IMR-90 (cell line): ENCODE data around the gene CD46. TPM values are rescaled to one million over a fixed set of nuclear protein-coding genes. Genes with fewer than 3 reads are reported as not detected.

Experiments
- ATAC-seq: fragments of 200-7000 bp; cut with Tn5 transposase; 2 replicates; pipeline ENCODE4 v1.9.1; 2020; ENCODE audit warnings: low read depth, mild to moderate bottlenecking, moderate library complexity
- BruUV-seq: library from RNA; stranded (reverse); fragments of 400-500 nt; replicated peaks from 2 replicates; lab custom pipeline; 2021; lab: Mats Ljungman, UMichigan
- CTCF ChIA-PET: fragments of 300-600 bp; formaldehyde crosslinking; extraction: SDS; loops from one replicate; lab custom pipeline; 2021; ENCODE audit warnings: antibody characterized with exemption; lab: Yijun Ruan, JAX
- POLR2A ChIA-PET: fragments of 300-600 bp; sonication (Branson Sonifier 250); formaldehyde crosslinking; loops from one replicate; lab custom pipeline; 2022; ENCODE audit warnings: antibody characterized with exemption; ENCODE audit not compliant: unreplicated experiment; lab: Charles Lee
- DNase-seq: peaks from one replicate; pipeline ENCODE4 v3.0.0; 2013
- H2AFZ ChIP-seq: replicated peaks from 2 replicates; pipeline ENCODE3; 2013; ENCODE audit warnings: low read length, mild to moderate bottlenecking; ENCODE audit not compliant: poor library complexity
- H2AK5ac ChIP-seq: 2 replicates; pipeline ENCODE4 v1.6.1; 2013; ENCODE audit warnings: low read depth, low read length, inconsistent platforms
- H2AK9ac ChIP-seq: replicated peaks from 2 replicates; pipeline ENCODE3; 2013; ENCODE audit warnings: mild to moderate bottlenecking, low read depth, low read length, moderate library complexity; ENCODE audit not compliant: poor library complexity
- H2BK120ac ChIP-seq: 2 replicates; pipeline ENCODE4 v1.6.1; 2013; ENCODE audit warnings: low read depth, low read length, inconsistent platforms
- H2BK15ac ChIP-seq: 3 replicates; pipeline ENCODE4 v1.6.1; 2013; ENCODE audit warnings: low read depth, low read length, inconsistent platforms
- H2BK20ac ChIP-seq: 2 replicates; pipeline ENCODE4 v1.6.1; 2013; ENCODE audit warnings: low read depth, mild to moderate bottlenecking, inconsistent platforms, low read length, moderate library complexity
- H2BK5ac ChIP-seq: 2 replicates; pipeline ENCODE4 v1.6.1; 2013; ENCODE audit warnings: mild to moderate bottlenecking, low read depth, low read length, inconsistent platforms; ENCODE audit not compliant: poor library complexity, severe bottlenecking
- H3K14ac ChIP-seq: replicated peaks from 2 replicates; pipeline ENCODE4 v1.6.1; 2013; ENCODE audit warnings: low read depth, low read length, inconsistent platforms
- H3K18ac ChIP-seq: 2 replicates; pipeline ENCODE4 v1.6.1; 2013; ENCODE audit warnings: low read depth, low read length, control low read depth
- H3K23ac ChIP-seq: 2 replicates; pipeline ENCODE4 v1.6.1; 2013; ENCODE audit warnings: low read depth, low read length, inconsistent platforms
- H3K27ac ChIP-seq: 2 replicates; pipeline ENCODE4 v1.5.1; 2013; ENCODE audit warnings: mild to moderate bottlenecking, control low read depth, low read length; ENCODE audit not compliant: insufficient read depth
- H3K27me3 ChIP-seq: 2 replicates; pipeline ENCODE4 v1.6.1; 2013; ENCODE audit warnings: low read length; ENCODE audit not compliant: control insufficient read depth, insufficient read depth
- H3K36me3 ChIP-seq: 2 replicates; pipeline ENCODE4 v1.6.1; 2013; ENCODE audit warnings: low read length, mixed read lengths; ENCODE audit not compliant: control insufficient read depth, insufficient read depth
- H3K4ac ChIP-seq: 2 replicates; pipeline ENCODE4 v1.6.1; 2013; ENCODE audit warnings: low read depth, low read length, inconsistent platforms
- H3K4me1 ChIP-seq: 2 replicates; pipeline ENCODE4 v1.6.1; 2013; ENCODE audit warnings: low read length, mixed read lengths; ENCODE audit not compliant: control insufficient read depth, insufficient read depth
- H3K4me2 ChIP-seq: 2 replicates; pipeline ENCODE4 v1.6.1; 2013; ENCODE audit warnings: low read depth, mild to moderate bottlenecking, control low read depth, low read length, moderate library complexity
- H3K4me3 ChIP-seq: 2 replicates; pipeline ENCODE4 v1.5.1; 2013; ENCODE audit warnings: low read depth, mild to moderate bottlenecking, control low read depth, low read length, moderate library complexity; ENCODE audit not compliant: insufficient read depth
- H3K56ac ChIP-seq: 2 replicates; pipeline ENCODE4 v1.6.1; 2013; ENCODE audit warnings: low read length, inconsistent platforms; ENCODE audit not compliant: insufficient read depth; ENCODE audit errors: extremely low read depth
- H3K79me1 ChIP-seq, 2 experiments: 2 replicates each; pipeline ENCODE4 v1.6.1; 2013; ENCODE audit warnings: low read length in 2 of 2, inconsistent platforms in 1 of 2, low read depth in 1 of 2
- H3K9ac ChIP-seq: 2 replicates; pipeline ENCODE4 v1.6.1; 2013; ENCODE audit warnings: low read depth, low read length, control low read depth
- H3K9me1 ChIP-seq: 2 replicates; pipeline ENCODE4 v1.6.1; 2013; ENCODE audit warnings: low read length, inconsistent platforms; ENCODE audit not compliant: insufficient read depth
- H3K9me3 ChIP-seq: 2 replicates; pipeline ENCODE4 v1.6.1; 2013; ENCODE audit warnings: low read length; ENCODE audit not compliant: control insufficient read depth, insufficient read depth
- H4K20me1 ChIP-seq: 2 replicates; pipeline ENCODE4 v1.6.1; 2013; ENCODE audit warnings: low read length, inconsistent platforms; ENCODE audit not compliant: insufficient read depth
- H4K5ac ChIP-seq: 2 replicates; pipeline ENCODE4 v1.6.1; 2013; ENCODE audit warnings: mild to moderate bottlenecking, low read depth, low read length, control low read depth
- H4K8ac ChIP-seq, 2 experiments: 2 replicates each; pipeline ENCODE4 v1.6.1; 2013; ENCODE audit warnings: low read depth in 2 of 2, low read length in 2 of 2, control low read depth in 1 of 2, inconsistent platforms in 1 of 2
- H4K91ac ChIP-seq: 2 replicates; pipeline ENCODE4 v1.6.1; 2013; ENCODE audit warnings: low read depth, low read length, inconsistent platforms; ENCODE audit not compliant: insufficient read depth
- BHLHE40 ChIP-seq: fragments of 150-350 bp; IDR thresholded peaks from 2 replicates; pipeline ENCODE4 v1.6.1; 2016; ENCODE audit warnings: mild to moderate bottlenecking, low read depth, low read length
- CEBPB ChIP-seq: IDR thresholded peaks from 2 replicates; pipeline ENCODE4 v1.6.1; 2012; ENCODE audit warnings: low read depth, low read length, improper control_type of control experiment
- CHD1 ChIP-seq: IDR thresholded peaks from 2 replicates; pipeline ENCODE4 v1.6.1; 2012; ENCODE audit warnings: low read depth, low read length, improper control_type of control experiment
- FOS ChIP-seq: fragments of 150-350 bp; IDR thresholded peaks from 2 replicates; pipeline ENCODE4 v1.6.1; 2016; ENCODE audit warnings: low read depth, low read length
- MAFK ChIP-seq: IDR thresholded peaks from 2 replicates; pipeline ENCODE4 v1.6.1; 2012; ENCODE audit warnings: low read depth, low read length, improper control_type of control experiment
- MAZ ChIP-seq: IDR thresholded peaks from 2 replicates; pipeline ENCODE4 v1.6.1; 2012; ENCODE audit warnings: low read depth, mild to moderate bottlenecking, low read length, improper control_type of control experiment, moderate library complexity, borderline replicate concordance
- MXI1 ChIP-seq: IDR thresholded peaks from 2 replicates; pipeline ENCODE4 v1.6.1; 2012; ENCODE audit warnings: low read depth, mild to moderate bottlenecking, low read length, moderate library complexity, borderline replicate concordance
- RCOR1 ChIP-seq: IDR thresholded peaks from 2 replicates; pipeline ENCODE4 v1.6.1; 2012; ENCODE audit warnings: mild to moderate bottlenecking, low read length, improper control_type of control experiment; ENCODE audit not compliant: insufficient replicate concordance
- SMC3 ChIP-seq: fragments of 150-350 bp; IDR thresholded peaks from 2 replicates; pipeline ENCODE4 v1.6.1; 2016; ENCODE audit warnings: low read depth, mild to moderate bottlenecking, antibody characterized with exemption, low read length, moderate library complexity
- WGBS, 2 experiments: methylation state at CpG; one replicate each; pipeline versions ENCODE4 v1.1.5 to v1.1.7; 2013; ENCODE audit warnings: missing lambda C conversion rate in 2 of 2; ENCODE audit not compliant: insufficient read length in 1 of 2; ENCODE audit errors: extremely low coverage in 2 of 2; 5-methylcytosine and 5-hydroxymethylcytosine counted together
- dilution Hi-C: fragments of 300-500 bp; cut with HindIII; formaldehyde crosslinking; loops from one replicate; pipeline ENCODE4 v1.14.3; 2018; ENCODE audit warnings: low sequenced_read_pairs; ENCODE audit not compliant: unreplicated experiment
- in situ Hi-C: fragments of 300-500 bp; cut with MboI; formaldehyde crosslinking; loops from 3 replicates; pipeline ENCODE4 v1.14.3; 2019; ENCODE audit warnings: low sequenced_read_pairs, inconsistent platforms, mixed read lengths
- intact Hi-C: fragments of 100-400 bp; cut with micrococcal nuclease; formaldehyde crosslinking; loops from 2 replicates; pipeline ENCODE4 v1.10.0; 2022
- polyA plus RNA-seq, 3 experiments: library from polyadenylated mRNA; depleted of rRNA; stranded (reverse); fragments of >200 nt; gene quantifications; 2 replicates each; pipeline ENCODE4 v1.2.3, GENCODE V29; 2012; ENCODE audit warnings: low replicate concordance in 1 of 3
- total RNA-seq: library from RNA; depleted of rRNA; stranded (reverse); fragments of >200 nt; gene quantifications from 2 replicates; pipeline ENCODE4 v1.2.3, GENCODE V29; 2012
- TF ChIP-seq, protein P1 (sequence below): fragments of 150-350 bp; IDR thresholded peaks from 2 replicates; pipeline ENCODE4 v1.6.1; 2016; ENCODE audit warnings: low read depth, mild to moderate bottlenecking, low read length, moderate library complexity, borderline replicate concordance
- TF ChIP-seq, protein P2 (sequence below): conservative IDR thresholded peaks from 2 replicates; pipeline ENCODE4 v1.5.1; 2012; ENCODE audit warnings: mild to moderate bottlenecking, low read depth, low read length, improper control_type of control experiment

The CD46 gene
- total and polyA plus RNA-seq, 2 of the 4 experiments (the other 2 are of a cell fraction): 37.1 to 82.0 TPM

- TF ChIP-seq MXI1 (no peak), SMC3 (no peak)
These were observed 5.8 kb upstream of the CD46 start (continued) for GRCh38 chr1:207745839-207746767.

- in situ Hi-C loops: no loop called here
- H3K4me2 ChIP-seq: no peak overlapping the region
- no peak for TF ChIP-seq RCOR1
- TF ChIP-seq MAFK: no peak
- TF ChIP-seq CHD1: no peak
- TF ChIP-seq, protein P1, sequence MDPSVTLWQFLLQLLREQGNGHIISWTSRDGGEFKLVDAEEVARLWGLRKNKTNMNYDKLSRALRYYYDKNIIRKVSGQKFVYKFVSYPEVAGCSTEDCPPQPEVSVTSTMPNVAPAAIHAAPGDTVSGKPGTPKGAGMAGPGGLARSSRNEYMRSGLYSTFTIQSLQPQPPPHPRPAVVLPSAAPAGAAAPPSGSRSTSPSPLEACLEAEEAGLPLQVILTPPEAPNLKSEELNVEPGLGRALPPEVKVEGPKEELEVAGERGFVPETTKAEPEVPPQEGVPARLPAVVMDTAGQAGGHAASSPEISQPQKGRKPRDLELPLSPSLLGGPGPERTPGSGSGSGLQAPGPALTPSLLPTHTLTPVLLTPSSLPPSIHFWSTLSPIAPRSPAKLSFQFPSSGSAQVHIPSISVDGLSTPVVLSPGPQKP: no peak
- TF ChIP-seq FOS: no peak
- no peak for TF ChIP-seq SMC3
- no peak for TF ChIP-seq CEBPB
- no peak for TF ChIP-seq MAZ
- TF ChIP-seq BHLHE40: no peak
- TF ChIP-seq, protein P2, sequence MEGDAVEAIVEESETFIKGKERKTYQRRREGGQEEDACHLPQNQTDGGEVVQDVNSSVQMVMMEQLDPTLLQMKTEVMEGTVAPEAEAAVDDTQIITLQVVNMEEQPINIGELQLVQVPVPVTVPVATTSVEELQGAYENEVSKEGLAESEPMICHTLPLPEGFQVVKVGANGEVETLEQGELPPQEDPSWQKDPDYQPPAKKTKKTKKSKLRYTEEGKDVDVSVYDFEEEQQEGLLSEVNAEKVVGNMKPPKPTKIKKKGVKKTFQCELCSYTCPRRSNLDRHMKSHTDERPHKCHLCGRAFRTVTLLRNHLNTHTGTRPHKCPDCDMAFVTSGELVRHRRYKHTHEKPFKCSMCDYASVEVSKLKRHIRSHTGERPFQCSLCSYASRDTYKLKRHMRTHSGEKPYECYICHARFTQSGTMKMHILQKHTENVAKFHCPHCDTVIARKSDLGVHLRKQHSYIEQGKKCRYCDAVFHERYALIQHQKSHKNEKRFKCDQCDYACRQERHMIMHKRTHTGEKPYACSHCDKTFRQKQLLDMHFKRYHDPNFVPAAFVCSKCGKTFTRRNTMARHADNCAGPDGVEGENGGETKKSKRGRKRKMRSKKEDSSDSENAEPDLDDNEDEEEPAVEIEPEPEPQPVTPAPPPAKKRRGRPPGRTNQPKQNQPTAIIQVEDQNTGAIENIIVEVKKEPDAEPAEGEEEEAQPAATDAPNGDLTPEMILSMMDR: no peak
- no peak for TF ChIP-seq MXI1
These were observed 4.0 kb upstream of the CD46 start for GRCh38 chr1:207747627-207748492.

More at GRCh38 chr1:207747627-207748492, 4.0 kb upstream of the CD46 start:
- ChIA-PET CTCF (no interaction called here), POLR2A (no interaction called here)
- ATAC-seq: no peak
- no TSS peak for BruUV-seq
- peaks cover 5% of the 10 kb centered on the region for H4K20me1 ChIP-seq
- no peak overlapping the region for H3K9ac ChIP-seq
- H3K4me1 ChIP-seq: no peaks in the 10 kb centered on the region; the same call in 1 of the 2 replicates
- no peak overlapping the region for H2AK5ac ChIP-seq
- H3K4ac ChIP-seq: no peak overlapping the region
- no peaks in the 10 kb centered on the region for H3K9me1 ChIP-seq
- H2BK5ac ChIP-seq: no peak overlapping the region
- no peak overlapping the region for H4K91ac ChIP-seq
- no peak for DNase-seq
- H3K27me3 ChIP-seq: no peaks in the 10 kb centered on the region
- H2AK9ac ChIP-seq: no peak overlapping the region
- H3K27ac ChIP-seq: no peak overlapping the region
- intact Hi-C loops: no loop called here
- no peaks in the 10 kb centered on the region for H3K36me3 ChIP-seq
- no peak overlapping the region for H3K14ac ChIP-seq
- H2BK15ac ChIP-seq: no peak overlapping the region
- H2AFZ ChIP-seq: no peak overlapping the region
- no peak overlapping the region for H2BK120ac ChIP-seq
- dilution Hi-C loops: no loop called here
- H2BK20ac ChIP-seq: no peak overlapping the region
- H3K56ac ChIP-seq: no peak overlapping the region
- H3K4me3 ChIP-seq: no peak overlapping the region
- 100% methylated on average over 5 of the region's 15 CpGs; no CpG with 5 or more reads in 1 of the 2 experiments for WGBS, 2 experiments
- H3K23ac ChIP-seq: no peak overlapping the region
- H4K5ac ChIP-seq: no peak overlapping the region
- H3K79me1 ChIP-seq: peaks cover 4 to 9% of the 10 kb centered on the region in 2 experiments; a peak in 2 of 4 replicates
- H4K8ac ChIP-seq: no peak overlapping the region
- no peak overlapping the region for H3K18ac ChIP-seq
- no peaks in the 10 kb centered on the region for H3K9me3 ChIP-seq
